H1 (cell line): ENCODE results near the gene ADPRS. TPM values are rescaled to one million over a fixed set of nuclear protein-coding genes. Genes with fewer than 3 reads are reported as not detected.

Source experiments
- CTCF ChIA-PET: fragments of 300-600 bp; sonication (Branson Sonifier 250); formaldehyde crosslinking; loops from one replicate; lab custom pipeline; 2021; ENCODE audit not compliant: partially characterized antibody; lab: Charles Lee
- POLR2A ChIA-PET: fragments of 300-600 bp; sonication (Branson Sonifier 250); formaldehyde crosslinking; loops from one replicate; lab custom pipeline; 2021; ENCODE audit warnings: inconsistent platforms; ENCODE audit not compliant: partially characterized antibody; lab: Charles Lee
- DNase-seq, 2 experiments: peaks; one replicate each; pipeline versions ENCODE4 v3.0.0 to v3.0.0-alpha.2; 2010 to 2022; ENCODE audit warnings: low spot score in 2 of 2, low read depth in 1 of 2, mixed read lengths in 1 of 2
- FAIRE-seq: peaks from 2 replicates; lab custom pipeline; 2011; peaks lifted over from hg19 to GRCh38; lab: Jason Lieb, UNC
- H2AFZ ChIP-seq: 2 replicates; pipeline ENCODE4 v1.8.1; 2012; ENCODE audit warnings: low read length, inconsistent platforms
- H2AK5ac ChIP-seq: 2 replicates; pipeline ENCODE4 v1.6.1; 2013; ENCODE audit warnings: low read depth, low read length
- H2BK120ac ChIP-seq: replicated peaks from 2 replicates; pipeline ENCODE3; 2013; ENCODE audit warnings: low read depth, low read length, inconsistent platforms
- H2BK12ac ChIP-seq: 2 replicates; pipeline ENCODE4 v1.6.1; 2013; ENCODE audit warnings: low read depth, low read length
- H2BK15ac ChIP-seq: 2 replicates; pipeline ENCODE4 v1.6.1; 2013; ENCODE audit warnings: low read length
- H2BK20ac ChIP-seq: 2 replicates; pipeline ENCODE4 v1.6.1; 2013; ENCODE audit warnings: low read length
- H2BK5ac ChIP-seq: 2 replicates; pipeline ENCODE4 v1.6.1; 2013; ENCODE audit warnings: low read depth, low read length
- H3K14ac ChIP-seq: 2 replicates; pipeline ENCODE4 v1.6.1; 2013; ENCODE audit warnings: inconsistent platforms; ENCODE audit not compliant: insufficient read length
- H3K18ac ChIP-seq: 2 replicates; pipeline ENCODE4 v1.6.1; 2013; ENCODE audit warnings: low read length; ENCODE audit errors: extremely low read depth
- H3K23ac ChIP-seq: 2 replicates; pipeline ENCODE4 v1.6.1; 2013; ENCODE audit warnings: inconsistent platforms; ENCODE audit not compliant: insufficient read length
- H3K23me2 ChIP-seq: 2 replicates; pipeline ENCODE4 v1.6.1; 2013; ENCODE audit warnings: low read depth, low read length
- H3K27ac ChIP-seq: 2 replicates; pipeline ENCODE4 v1.6.1; 2011; ENCODE audit warnings: low read depth, low read length, inconsistent platforms
- H3K27me3 ChIP-seq, 4 experiments: replicated peaks in 1 of 4; 1 replicate in 1 of 4; 2 replicates in 3 of 4; pipeline versions ENCODE4 v1.6.1 to v1.8.1; 2011 to 2013; ENCODE audit warnings: low read length in 3 of 4, mild to moderate bottlenecking in 3 of 4, inconsistent platforms in 2 of 4, mixed read lengths in 2 of 4, moderate library complexity in 1 of 4; ENCODE audit not compliant: control insufficient read depth in 3 of 4, insufficient read depth in 3 of 4; ENCODE audit errors: extremely low read depth in 1 of 4
- H3K36me3 ChIP-seq, 4 experiments: 2 replicates each; pipeline versions ENCODE4 v1.6.1 to v1.8.1; 2011 to 2013; ENCODE audit warnings: mild to moderate bottlenecking in 4 of 4, low read length in 3 of 4, moderate library complexity in 2 of 4, control low read depth in 1 of 4, inconsistent platforms in 1 of 4; ENCODE audit not compliant: insufficient read depth in 4 of 4, control insufficient read depth in 2 of 4
- H3K4ac ChIP-seq: replicated peaks from 2 replicates; pipeline ENCODE3; 2013; ENCODE audit warnings: low read length, low read depth, mixed read lengths, inconsistent platforms; ENCODE audit not compliant: insufficient read length
- H3K4me1 ChIP-seq, 4 experiments: replicated peaks in 1 of 4; 1 replicate in 1 of 4; 2 replicates in 3 of 4; pipeline versions ENCODE4 v1.6.1 to v1.8.1; 2011 to 2013; ENCODE audit warnings: low read length in 3 of 4, inconsistent platforms in 2 of 4, mixed read lengths in 1 of 4; ENCODE audit not compliant: insufficient read depth in 4 of 4, control insufficient read depth in 3 of 4
- H3K4me2 ChIP-seq, 2 experiments: 2 replicates each; pipeline versions ENCODE4 v1.6.1 to v1.8.1; 2011 to 2013; ENCODE audit warnings: low read depth in 2 of 2, low read length in 2 of 2, control low read depth in 1 of 2, inconsistent platforms in 1 of 2, mild to moderate bottlenecking in 1 of 2; ENCODE audit not compliant: insufficient read depth in 1 of 2
- H3K4me3 ChIP-seq, 4 experiments: fragments of 200-600, 300-600 bp in 1 of 4; sonication (generic), shearing (Covaris generic), sonication (Bioruptor Twin) in 1 of 4; 2 replicates each; pipeline versions ENCODE4 v1.5.1 to v1.8.1; 2011 to 2016; ENCODE audit warnings: low read length in 4 of 4, low read depth in 3 of 4, control low read depth in 2 of 4, inconsistent platforms in 2 of 4, mild to moderate bottlenecking in 2 of 4, mixed read lengths in 1 of 4, moderate library complexity in 1 of 4; ENCODE audit not compliant: insufficient read depth in 2 of 4; ENCODE audit errors: extremely low read depth in 1 of 4
- H3K56ac ChIP-seq: replicated peaks from 2 replicates; pipeline ENCODE3; 2013; ENCODE audit warnings: low read depth, mild to moderate bottlenecking, mixed read lengths, low read length, inconsistent platforms; ENCODE audit not compliant: insufficient read length
- H3K79me1 ChIP-seq: 2 replicates; pipeline ENCODE4 v1.6.1; 2013; ENCODE audit warnings: low read depth, low read length, control low read depth
- H3K79me2 ChIP-seq, 2 experiments: 2 replicates each; pipeline versions ENCODE4 v1.6.1 to v1.8.1; 2012 to 2013; ENCODE audit warnings: low read length in 2 of 2, mild to moderate bottlenecking in 2 of 2, inconsistent platforms in 1 of 2; ENCODE audit not compliant: insufficient read depth in 2 of 2, control insufficient read depth in 1 of 2
- H3K9ac ChIP-seq, 4 experiments: replicated peaks in 1 of 4; 1 replicate in 1 of 4; 2 replicates in 3 of 4; pipeline versions ENCODE4 v1.6.1 to v1.8.1; 2011 to 2013; ENCODE audit warnings: low read depth in 3 of 4, low read length in 3 of 4, control low read depth in 2 of 4, mild to moderate bottlenecking in 2 of 4, moderate library complexity in 2 of 4, inconsistent platforms in 1 of 4; ENCODE audit errors: extremely low read depth in 1 of 4
- H3K9me3 ChIP-seq, 2 experiments: 2 replicates each; pipeline versions ENCODE4 v1.6.1 to v1.8.1; 2012 to 2013; ENCODE audit warnings: mild to moderate bottlenecking in 2 of 2, moderate library complexity in 2 of 2, control low read depth in 1 of 2, inconsistent platforms in 1 of 2, low read depth in 1 of 2, low read length in 1 of 2, mixed read lengths in 1 of 2; ENCODE audit not compliant: insufficient read depth in 2 of 2
- H4K20me1 ChIP-seq, 2 experiments: replicated peaks in 1 of 2; 2 replicates each; pipeline versions ENCODE3 to v1.8.1; 2011 to 2013; ENCODE audit warnings: inconsistent platforms in 2 of 2, low read length in 2 of 2, mild to moderate bottlenecking in 1 of 2; ENCODE audit not compliant: insufficient read depth in 2 of 2, control insufficient read depth in 1 of 2
- H4K5ac ChIP-seq: 2 replicates; pipeline ENCODE4 v1.6.1; 2013; ENCODE audit warnings: low read length, low read depth, mixed read lengths, inconsistent platforms; ENCODE audit not compliant: insufficient read length
- H4K8ac ChIP-seq: 2 replicates; pipeline ENCODE4 v1.8.0; 2013; ENCODE audit warnings: mild to moderate bottlenecking, moderate library complexity, low read length, inconsistent platforms; ENCODE audit not compliant: insufficient read depth; ENCODE audit errors: extremely low read depth
- H4K91ac ChIP-seq: replicated peaks from 2 replicates; pipeline ENCODE3; 2013; ENCODE audit warnings: low read length, mixed read lengths, inconsistent platforms; ENCODE audit not compliant: insufficient read length
- BRCA1 ChIP-seq: IDR thresholded peaks from 2 replicates; pipeline ENCODE4 v1.6.1; 2012; ENCODE audit warnings: low read depth, low read length, improper control_type of control experiment
- GABPA ChIP-seq: IDR thresholded peaks from 2 replicates; pipeline ENCODE4 v1.6.1; 2011; ENCODE audit warnings: mild to moderate bottlenecking, low read length, moderate library complexity, borderline replicate concordance; ENCODE audit not compliant: insufficient read depth
- HDAC2 ChIP-seq, 2 experiments: fragments of 300-600 bp in 1 of 2; sonication (generic) in 1 of 2; IDR thresholded peaks; 2 replicates each; pipeline ENCODE4 v1.6.1; 2011 to 2012; ENCODE audit warnings: low read depth in 2 of 2, low read length in 2 of 2, mild to moderate bottlenecking in 2 of 2, moderate library complexity in 2 of 2, borderline replicate concordance in 1 of 2, inconsistent platforms in 1 of 2
- RBBP5 ChIP-seq: IDR thresholded peaks from 2 replicates; pipeline ENCODE4 v1.7.1; 2012; ENCODE audit warnings: low read depth, mild to moderate bottlenecking, inconsistent platforms, low read length, moderate library complexity, borderline replicate concordance
- WGBS, 2 experiments: shearing (Covaris generic) in 1 of 2; methylation state at CpG; one replicate each; pipeline versions ENCODE4 v1.1.6 to v1.1.7; 2013 to 2015; ENCODE audit warnings: low lambda C conversion rate in 2 of 2, mixed read lengths in 2 of 2, inconsistent platforms in 1 of 2, low coverage in 1 of 2, missing lambda C conversion rate in 1 of 2; ENCODE audit not compliant: insufficient replicate concordance in 2 of 2, insufficient coverage in 1 of 2, insufficient read length in 1 of 2; ENCODE audit errors: extremely low coverage in 1 of 2, missing lambda C conversion rate in 1 of 2; 5-methylcytosine and 5-hydroxymethylcytosine counted together
- polyA plus RNA-seq, 7 experiments: library from polyadenylated mRNA; depleted of rRNA in 3 of 7; stranded (reverse) in 5 of 7; unstranded in 2 of 7; fragments of >200 nt in 5 of 7; fragments of 200-250 nt in 2 of 7; gene quantifications; 1 replicate in 5 of 7; 2 replicates in 1 of 7; 4 replicates in 1 of 7; pipeline versions ENCODE4 v1.2.1 to v1.2.3, GENCODE V29; 2011 to 2013; ENCODE audit warnings: missing spikeins in 2 of 7, mixed read lengths in 2 of 7
- total RNA-seq: library from RNA; stranded (reverse); fragmentation: NEBNext Ultra II Directional; extraction: Animal tissue kit (Norgen Biotek cat#: 25700); gene quantifications from 2 replicates; pipeline ENCODE4 v1.2.1, GENCODE V29; 2021

ADPRS gene
- total and polyA plus RNA-seq, 2 of the 8 experiments (the other 6 are each of a cell fraction or from before 2014, with no cell fraction given): 22.9 to 38.1 TPM

GRCh38 chr1:36137226-36137625 lies 48.5 kb downstream of the ADPRS start:
- Histone ChIP-seq H2AK5ac (no peak overlapping the region), H3K56ac (no peak overlapping the region), H2BK20ac (no peak overlapping the region), H3K79me2 (no peaks in the 10 kb centered on the region), H4K8ac (no peak overlapping the region), H3K27me3 (no peaks in the 10 kb centered on the region), H4K20me1 (peaks cover 0 to 2% of the 10 kb centered on the region in 2 experiments), H2BK5ac (no peak overlapping the region), H3K4ac (no peak overlapping the region), H3K36me3 (peaks cover 0 to 3% (median 0%) of the 10 kb centered on the region in 4 experiments; a peak in 4 of 8 replicates), H3K9ac (no peak overlapping the region; a peak in 1 of 7 replicates), H3K9me3 (no peaks in the 10 kb centered on the region), H3K4me3 (no peak overlapping the region), H3K14ac (no peak overlapping the region), H2AFZ (no peak overlapping the region), H2BK15ac (no peak overlapping the region), H3K18ac (no peak overlapping the region), H3K27ac (no peak overlapping the region), H2BK120ac (no peak overlapping the region), H3K23ac (no peak overlapping the region), H3K23me2 (no peaks in the 10 kb centered on the region), H3K79me1 (no peaks in the 10 kb centered on the region), H4K5ac (no peak overlapping the region), H3K4me1 (peaks cover 0 to 2% (median 0%) of the 10 kb centered on the region in 4 experiments; a peak in 2 of 7 replicates), H4K91ac (no peak overlapping the region), H2BK12ac (no peak overlapping the region), H3K4me2 (no peak overlapping the region)
- DNase-seq (no peak), FAIRE-seq (no peak)
- ChIA-PET POLR2A (interaction anchor here (0.8 to 9.3 kb wide), 3 partner anchors 12 to 38 kb away, joined by 3 to 61 read pairs (median 3); no protein-coding TSS in a partner anchor), CTCF (interaction anchor here (0.5 to 20.9 kb wide), 4 partner anchors 9 to 234 kb away, joined by 3 to 738 read pairs (median 3); partner anchors contain the start of gene ADPRS)
- 91% methylated on average over 5 of the region's 5 CpGs; no CpG with 5 or more reads in 1 of the 2 experiments for WGBS, 2 experiments
- no peak for TF ChIP-seq HDAC2 (IDR thresholded peaks at IDR 0.05; ENCODE audit: borderline replicate concordance in 1 of 2, low read depth in 2 of 2, low read length in 2 of 2)
- TF ChIP-seq RBBP5: no peak
- TF ChIP-seq GABPA: no peak
- no peak for TF ChIP-seq BRCA1
